Measurements from ENCODE around the gene ARAP2. TPM values are rescaled to one million over a fixed set of nuclear protein-coding genes. Genes with fewer than 3 reads are reported as not detected.

The ARAP2 gene
- total and polyA plus RNA-seq, 2 donors (not counting 3 experiments of a cell fraction or from before 2014, with no cell fraction given): not detected

DNA sequence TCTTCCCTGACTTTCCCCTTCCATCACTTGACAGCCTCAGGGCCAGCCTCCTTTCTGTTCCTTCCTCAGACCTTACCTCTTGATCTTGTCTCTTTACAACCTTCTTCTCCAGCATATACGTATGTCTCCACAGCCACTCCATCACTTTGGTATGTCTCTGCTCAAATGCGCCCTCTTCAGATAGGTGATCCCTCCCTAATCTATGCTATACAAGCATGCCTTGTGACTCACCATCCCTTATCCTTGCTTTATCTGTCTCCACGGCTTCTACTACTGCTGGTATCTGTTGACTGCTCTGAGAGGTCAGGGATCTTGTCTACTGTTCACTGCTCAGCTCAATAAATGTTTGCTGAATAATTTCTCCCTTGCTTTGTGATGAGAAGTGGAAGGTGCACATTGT is 9.0 kb downstream of the ARAP2 start:
- no TSS peak for BruUV-seq (replicated peaks)
- ChIA-PET POLR2A (no interaction called here), CTCF (no interaction called here)
- Histone ChIP-seq H2AFZ (ENCODE audit: low read depth, low read length) (no peak overlapping the region), H3K9ac (replicated peaks; ENCODE audit: extremely low read depth, insufficient read depth, low read length) (no peak overlapping the region), H3K4me2 (ENCODE audit: insufficient read depth, low read length) (no peak overlapping the region), H4K20me1 (replicated peaks; ENCODE audit: control insufficient read depth, extremely low read depth, insufficient read depth, low read length) (no peaks in the 10 kb centered on the region), H3K9me1 (replicated peaks; ENCODE audit: control insufficient read depth, extremely low read depth, insufficient read depth, low read length) (no peaks in the 10 kb centered on the region), H3K9me3 (replicated peaks; ENCODE audit: control insufficient read depth, insufficient read depth, low read length) (no peaks in the 10 kb centered on the region), H3K4me1 (ENCODE audit: control insufficient read depth, extremely low read depth, insufficient read depth, low read length) (no peaks in the 10 kb centered on the region), H3K27ac (ENCODE audit: insufficient read depth, low read depth, low read length) (no peak overlapping the region), H3K4me3 (replicated peaks in 1 of 3; ENCODE audit: insufficient read depth in 1 of 3, low read depth in 1 of 3, low read length in 3 of 3) (no peak overlapping the region), H3K27me3 (ENCODE audit: control insufficient read depth in 2 of 2, insufficient read depth in 2 of 2, low read length in 2 of 2) (no peaks in the 10 kb centered on the region), H3K79me2 (ENCODE audit: control insufficient read depth, insufficient read depth, low read length) (no peaks in the 10 kb centered on the region), H3K36me3 (ENCODE audit: control insufficient read depth in 2 of 2, extremely low read depth in 1 of 2, insufficient read depth in 2 of 2, low read length in 2 of 2) (no peaks in the 10 kb centered on the region)
- DNase-seq (ENCODE audit: low read depth, low spot score): no peak
- dilution Hi-C loops (cut with MboI; ENCODE audit: extremely low pct_ligation_motif_present, low sequenced_read_pairs) (no loop called here), intact Hi-C loops (cut with micrococcal nuclease) (no loop called here)
- FAIRE-seq: no peak
- no peak for TF ChIP-seq GATA2 (IDR thresholded peaks at IDR 0.05; ENCODE audit: insufficient read depth, insufficient read length, low read depth, low read length)
- no peak for TF ChIP-seq POLR2A (IDR thresholded peaks at IDR 0.05; ENCODE audit: low read depth, low read length)
- no peak for TF ChIP-seq JUN (IDR thresholded peaks at IDR 0.05; ENCODE audit: borderline replicate concordance, insufficient read depth, insufficient read length, low read depth)
- TF ChIP-seq EZH2 (IDR thresholded peaks at IDR 0.05; ENCODE audit: borderline replicate concordance, low read depth, low read length, severe bottlenecking): no peak
- no peak for TF ChIP-seq MAX (IDR thresholded peaks at IDR 0.05; ENCODE audit: insufficient read depth, insufficient read length)
- no peak for TF ChIP-seq FOS (IDR thresholded peaks at IDR 0.05; ENCODE audit: borderline replicate concordance, insufficient read depth, low read length)
- TF ChIP-seq POLR2AphosphoS5 (IDR thresholded peaks at IDR 0.05; ENCODE audit: insufficient read depth, low read depth, low read length): no peak
- TF ChIP-seq CTCF (IDR thresholded peaks at IDR 0.05; ENCODE audit: extremely low read depth in 1 of 2, insufficient read depth in 1 of 2, low read depth in 1 of 2, low read length in 2 of 2): no peak
- no peak for TF ChIP-seq MYC (IDR thresholded peaks at IDR 0.05; ENCODE audit: low read depth, low read length)

Measured in endothelial cell of umbilical vein (primary cell).